COLO829 (cell line): ENCODE data around the gene C4orf50.
A peak's percentile ranks its signal among the peaks of the same experiment; 100 is the strongest.
"Not testable (repeated sequence)": the region's sequence is repeated elsewhere in the genome, so short reads cannot be mapped to it uniquely, and the experiment has no call there.

ENCODE experiments used
- DNase-seq: peaks from one replicate; pipeline ENCODE4 v3.0.0; 2012; ENCODE audit warnings: low spot score

Gene C4orf50

GRCh38 chr4:6017030-6017429, 1.2 kb downstream of the C4orf50 start:
- no peak for DNase-seq

GRCh38 chr4:6013564-6013963, 4.7 kb downstream of the C4orf50 start:
- no peak for DNase-seq

- DNase-seq, result no peak
Measured at GRCh38 chr4:6012200-6012599, 6.0 kb downstream of the C4orf50 start.

- DNase-seq, result no peak
Measured at GRCh38 chr4:6011686-6012085, 6.5 kb downstream of the C4orf50 start.

- DNase-seq, result no peak
Measured at GRCh38 chr4:6011271-6011671, 7.0 kb downstream of the C4orf50 start.

- DNase-seq, result no peak
Measured at GRCh38 chr4:6010789-6011188, 7.4 kb downstream of the C4orf50 start.

GRCh38 chr4:6009452-6009851, 8.8 kb downstream of the C4orf50 start:
- DNase-seq, result no peak

- no peak for DNase-seq
Measured at GRCh38 chr4:6008766-6009385, 9.4 kb downstream of the C4orf50 start.

- DNase-seq, result no peak
Measured at GRCh38 chr4:6008092-6008551, 10.1 kb downstream of the C4orf50 start.

- DNase-seq, result no peak
Measured at GRCh38 chr4:6005175-6005574, 13.1 kb downstream of the C4orf50 start.

- DNase-seq, result not testable (repeated sequence)
Measured at GRCh38 chr4:6003485-6003884, 14.7 kb downstream of the C4orf50 start.

- no peak for DNase-seq
Measured at GRCh38 chr4:6002926-6003325, 15.3 kb downstream of the C4orf50 start.

GRCh38 chr4:6002492-6002833, 15.8 kb downstream of the C4orf50 start:
- DNase-seq, result no peak

- DNase-seq, result no peak
Measured at GRCh38 chr4:6001680-6002491, 16.3 kb downstream of the C4orf50 start.

- no peak for DNase-seq
Measured at GRCh38 chr4:5999830-6000365, 18.3 kb downstream of the C4orf50 start.

GRCh38 chr4:5999356-5999755, 18.9 kb downstream of the C4orf50 start:
- DNase-seq, result no peak

GRCh38 chr4:5998333-5998936, 19.8 kb downstream of the C4orf50 start:
- peak; percentile 45 for DNase-seq

- DNase-seq, result no peak
Measured at GRCh38 chr4:5996641-5997040, 21.6 kb downstream of the C4orf50 start.

GRCh38 chr4:5995901-5996623, 22.2 kb downstream of the C4orf50 start:
- DNase-seq, result no peak

- no peak for DNase-seq
Measured at GRCh38 chr4:5993876-5994811, 24.1 kb downstream of the C4orf50 start.

- DNase-seq, result not testable (repeated sequence)
Measured at GRCh38 chr4:5993346-5993745, 24.9 kb downstream of the C4orf50 start.
